Suprapubic skin (tissue), 4 donors: ENCODE results near the gene TBC1D16. TPM values are rescaled to one million over a fixed set of nuclear protein-coding genes. Genes with fewer than 3 reads are reported as not detected.

Source experiments
- DNase-seq, 2 donors: peaks; one replicate each; pipeline ENCODE4 v3.0.0-alpha.2; 2019; ENCODE audit warnings: low spot score in 2 of 2
- H3K27ac ChIP-seq: fragments of 200-600 bp; sonication (generic); one replicate; pipeline ENCODE4 v1.5.1; 2019
- H3K27me3 ChIP-seq: fragments of 200-600 bp; sonication (generic); one replicate; pipeline ENCODE4 v1.5.1; 2019
- H3K36me3 ChIP-seq: fragments of 200-600 bp; sonication (generic); one replicate; pipeline ENCODE4 v1.5.1; 2019
- H3K4me1 ChIP-seq: fragments of 200-600 bp; sonication (generic); one replicate; pipeline ENCODE4 v1.5.1; 2019
- H3K4me3 ChIP-seq: fragments of 200-600 bp; sonication (generic); one replicate; pipeline ENCODE4 v1.5.1; 2019; ENCODE audit warnings: mild to moderate bottlenecking
- H3K9me3 ChIP-seq: fragments of 200-600 bp; sonication (generic); one replicate; pipeline ENCODE4 v1.5.1; 2019
- EP300 ChIP-seq: sonication (generic); formaldehyde crosslinking; IDR thresholded peaks from one replicate; pipeline ENCODE4 v1.6.1; 2017; ENCODE audit warnings: antibody characterized with exemption
- POLR2A ChIP-seq, 2 donors: fragments of 450-650 bp; IDR thresholded peaks; one replicate each; pipeline ENCODE4 v1.6.1; 2017; ENCODE audit warnings: antibody characterized with exemption in 2 of 2, mild to moderate bottlenecking in 2 of 2, moderate library complexity in 2 of 2
- POLR2AphosphoS5 ChIP-seq, 3 donors: sonication (generic); formaldehyde crosslinking; IDR thresholded peaks; one replicate each; pipeline ENCODE4 v1.6.1; 2017; ENCODE audit warnings: antibody characterized with exemption in 3 of 3
- WGBS: methylation state at CpG from one replicate; pipeline ENCODE4 v1.1.5; 2018; 5-methylcytosine and 5-hydroxymethylcytosine counted together
- total RNA-seq, 4 donors: library from RNA; depleted of rRNA; stranded (reverse); fragments of >200 nt; gene quantifications; one replicate each; pipeline ENCODE4 v1.1.0, GENCODE V29; 2016
- TF ChIP-seq, protein P1 (sequence below), 2 donors: fragments of 200-600 bp in 1 of 2; fragments of 450-650 bp in 1 of 2; sonication (generic) in 1 of 2; IDR thresholded peaks; one replicate each; pipeline ENCODE4 v1.5.1; 2016 to 2019; ENCODE audit warnings: antibody characterized with exemption in 2 of 2, mild to moderate bottlenecking in 1 of 2, moderate library complexity in 1 of 2

Gene TBC1D16
- total RNA-seq, 4 donors from 2014 or later = 18.6 to 33.6 (median 22.7) TPM

DNA sequence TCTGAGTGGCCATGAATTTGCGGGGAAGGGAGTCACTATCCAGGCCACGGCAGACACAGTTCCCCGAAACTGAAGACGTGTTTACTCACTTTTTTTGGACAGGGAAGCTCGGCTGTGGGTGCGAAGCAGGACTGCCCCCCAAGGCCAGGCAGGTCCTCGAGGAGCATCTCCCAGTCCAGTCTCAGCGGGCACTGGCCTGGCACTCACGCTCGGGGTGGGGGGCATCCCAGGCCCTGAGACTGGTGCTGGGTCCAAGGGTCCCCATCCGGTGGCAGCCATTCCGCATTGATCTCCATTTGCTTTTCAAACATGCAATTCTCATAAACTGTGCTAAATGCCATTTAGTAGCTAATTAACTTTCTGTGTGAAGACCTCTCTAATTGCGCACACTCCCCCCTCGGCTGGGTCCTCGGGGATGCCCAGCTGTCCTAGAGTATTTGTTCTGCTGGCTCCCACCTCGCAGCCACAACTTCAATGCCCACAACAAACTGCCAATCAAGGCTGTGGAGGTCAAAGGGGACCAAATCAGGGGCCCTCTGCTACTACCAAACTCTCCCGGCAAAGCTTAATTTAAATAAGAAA is 50.2 kb downstream of the TBC1D16 start:
- Histone ChIP-seq H3K27me3 (no peaks in the 10 kb centered on the region), H3K4me3 (no peak overlapping the region), H3K27ac (no peak overlapping the region), H3K36me3 (no peaks in the 10 kb centered on the region), H3K4me1 (peaks cover 32% of the 10 kb centered on the region), H3K9me3 (no peaks in the 10 kb centered on the region)
- DNase-seq = no peak
- TF ChIP-seq, protein P1, sequence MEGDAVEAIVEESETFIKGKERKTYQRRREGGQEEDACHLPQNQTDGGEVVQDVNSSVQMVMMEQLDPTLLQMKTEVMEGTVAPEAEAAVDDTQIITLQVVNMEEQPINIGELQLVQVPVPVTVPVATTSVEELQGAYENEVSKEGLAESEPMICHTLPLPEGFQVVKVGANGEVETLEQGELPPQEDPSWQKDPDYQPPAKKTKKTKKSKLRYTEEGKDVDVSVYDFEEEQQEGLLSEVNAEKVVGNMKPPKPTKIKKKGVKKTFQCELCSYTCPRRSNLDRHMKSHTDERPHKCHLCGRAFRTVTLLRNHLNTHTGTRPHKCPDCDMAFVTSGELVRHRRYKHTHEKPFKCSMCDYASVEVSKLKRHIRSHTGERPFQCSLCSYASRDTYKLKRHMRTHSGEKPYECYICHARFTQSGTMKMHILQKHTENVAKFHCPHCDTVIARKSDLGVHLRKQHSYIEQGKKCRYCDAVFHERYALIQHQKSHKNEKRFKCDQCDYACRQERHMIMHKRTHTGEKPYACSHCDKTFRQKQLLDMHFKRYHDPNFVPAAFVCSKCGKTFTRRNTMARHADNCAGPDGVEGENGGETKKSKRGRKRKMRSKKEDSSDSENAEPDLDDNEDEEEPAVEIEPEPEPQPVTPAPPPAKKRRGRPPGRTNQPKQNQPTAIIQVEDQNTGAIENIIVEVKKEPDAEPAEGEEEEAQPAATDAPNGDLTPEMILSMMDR (IDR thresholded peaks at IDR 0.05) = no peak
- TF ChIP-seq EP300 (no peak), POLR2A (IDR thresholded peaks at IDR 0.05) (no peak), POLR2AphosphoS5 (IDR thresholded peaks at IDR 0.05) (no peak)
- 96% methylated on average over 16 of the region's 17 CpGs for WGBS

DNA sequence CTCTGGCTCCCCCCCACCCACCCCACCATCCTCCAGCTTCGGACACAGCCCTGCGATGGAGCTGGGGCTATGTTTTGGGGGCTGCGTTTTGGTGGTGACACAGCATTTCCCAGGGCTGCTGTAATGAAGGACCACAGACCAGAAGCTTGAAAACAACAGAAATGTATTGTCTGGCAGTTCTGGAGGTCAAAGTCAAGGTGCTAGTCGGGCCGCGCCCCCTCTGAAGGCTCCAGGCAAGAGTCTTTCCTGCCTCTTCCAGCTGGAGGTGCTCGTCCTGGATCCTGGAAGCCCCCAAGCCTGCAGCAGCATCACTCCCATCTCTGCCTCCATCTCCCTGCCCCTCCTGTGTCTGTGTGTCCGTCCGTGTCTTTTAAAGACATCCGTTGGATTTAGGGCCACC is 50.8 kb downstream of the TBC1D16 start:
- TF ChIP-seq, protein P1 (IDR thresholded peaks at IDR 0.05) = no peak
- TF ChIP-seq POLR2A (IDR thresholded peaks at IDR 0.05) = no peak
- TF ChIP-seq EP300 = no peak
- H3K27me3 ChIP-seq = no peaks in the 10 kb centered on the region
- WGBS = 88% methylated on average over 10 of the region's 10 CpGs
- no peak for DNase-seq
- no peaks in the 10 kb centered on the region for H3K9me3 ChIP-seq
- peaks cover 32% of the 10 kb centered on the region for H3K4me1 ChIP-seq
- no peak overlapping the region for H3K4me3 ChIP-seq
- no peaks in the 10 kb centered on the region for H3K36me3 ChIP-seq
- no peak overlapping the region for H3K27ac ChIP-seq

DNA sequence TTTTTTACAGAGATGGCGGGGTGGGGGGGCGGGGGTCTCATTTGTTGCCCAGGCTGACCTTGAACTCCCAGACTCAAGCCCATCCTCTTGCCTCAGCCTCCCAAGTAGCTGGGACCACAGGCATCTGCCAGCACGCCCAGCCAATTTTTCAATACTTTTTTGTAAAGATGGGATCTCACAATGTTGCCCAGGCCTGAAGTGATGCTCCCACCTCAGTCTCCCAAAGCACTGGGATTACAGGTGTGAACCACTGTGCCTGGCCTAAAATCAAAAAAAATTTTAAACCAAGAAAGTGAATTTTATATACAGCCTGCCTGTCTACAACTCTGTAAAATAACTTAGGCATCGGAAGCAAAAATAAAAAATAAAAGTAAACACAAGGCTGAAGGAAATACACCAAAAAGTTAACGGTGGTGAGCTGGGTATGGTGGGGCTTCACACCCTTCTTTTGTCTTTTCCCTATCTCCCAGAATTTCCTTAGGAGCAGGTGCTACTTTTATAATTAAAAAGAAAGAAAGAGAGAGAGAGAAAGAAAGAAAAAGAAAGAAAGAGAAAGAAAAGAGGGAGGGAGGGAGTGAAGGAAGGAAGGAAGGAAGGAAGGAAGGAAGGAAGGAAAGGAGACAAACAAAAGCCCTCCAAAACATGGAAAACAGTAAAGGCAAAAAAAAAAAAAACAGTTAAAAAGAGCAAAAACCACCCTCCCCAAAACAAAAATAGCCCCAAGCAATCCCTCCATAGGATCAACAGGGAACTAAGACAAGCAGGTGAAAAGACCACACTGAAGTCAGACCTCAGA is 51.4 kb downstream of the TBC1D16 start:
- Histone ChIP-seq H3K4me3 (no peak overlapping the region), H3K27me3 (no peaks in the 10 kb centered on the region), H3K4me1 (peaks cover 35% of the 10 kb centered on the region), H3K27ac (no peak overlapping the region), H3K36me3 (no peaks in the 10 kb centered on the region), H3K9me3 (no peaks in the 10 kb centered on the region)
- TF ChIP-seq POLR2AphosphoS5 (IDR thresholded peaks at IDR 0.05) = no peak
- no peak for TF ChIP-seq POLR2A (IDR thresholded peaks at IDR 0.05)
- TF ChIP-seq, protein P1 (IDR thresholded peaks at IDR 0.05) = no peak
- TF ChIP-seq EP300 = no peak
- WGBS = 92% methylated on average over 5 of the region's 5 CpGs
- DNase-seq = peak in 1 of 2 donors; percentile 41

DNA sequence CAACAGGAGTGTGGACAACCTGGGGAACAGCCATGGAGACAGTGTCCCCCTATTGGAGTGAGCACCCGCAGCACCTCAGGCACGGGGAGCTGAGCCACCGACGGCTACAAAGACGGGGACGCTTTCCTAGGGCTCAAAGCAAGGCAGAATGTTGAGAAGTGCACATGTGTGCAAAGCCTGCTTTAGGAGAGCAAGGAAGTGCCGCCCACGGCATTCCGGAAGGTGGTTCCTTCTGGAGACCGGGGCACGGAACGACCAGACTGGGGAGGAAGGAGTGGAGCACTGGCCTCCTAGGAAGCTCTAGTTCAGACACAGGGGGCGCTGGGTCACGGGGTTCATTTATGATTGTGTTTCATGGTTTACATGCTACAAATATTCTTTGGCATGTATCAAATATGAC is 52.2 kb downstream of the TBC1D16 start:
- peak; percentile 43 to 76 for DNase-seq
- TF ChIP-seq POLR2A (IDR thresholded peaks at IDR 0.05) (no peak), POLR2AphosphoS5 (IDR thresholded peaks at IDR 0.05) (no peak), EP300 (no peak)
- TF ChIP-seq, protein P1 (IDR thresholded peaks at IDR 0.05) = no peak
- H3K27me3 ChIP-seq = no peaks in the 10 kb centered on the region
- no peaks in the 10 kb centered on the region for H3K36me3 ChIP-seq
- H3K9me3 ChIP-seq = no peaks in the 10 kb centered on the region
- 86% methylated on average over 14 of the region's 14 CpGs for WGBS
- no peak overlapping the region for H3K4me3 ChIP-seq
- no peak overlapping the region for H3K27ac ChIP-seq
- peaks cover 37% of the 10 kb centered on the region for H3K4me1 ChIP-seq

DNA sequence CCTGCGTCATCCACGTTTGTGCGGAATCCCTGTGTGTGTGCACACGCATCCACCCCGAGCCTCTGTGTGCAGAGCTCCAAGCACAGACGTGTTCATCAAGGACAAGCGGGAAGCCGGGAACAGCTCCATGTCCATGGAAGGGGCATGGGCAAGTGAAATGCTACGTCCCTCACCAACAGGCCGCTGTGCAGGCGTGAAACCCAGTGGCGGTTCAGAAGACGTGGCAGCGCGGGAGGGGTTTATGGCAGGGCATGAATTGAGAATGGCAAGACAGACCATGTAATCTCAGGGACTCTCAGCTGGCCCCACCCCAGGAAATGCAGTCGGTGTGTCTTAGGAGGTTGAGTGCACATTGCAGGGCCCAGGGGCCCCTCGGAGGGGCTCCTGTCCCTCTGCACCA is 52.7 kb downstream of the TBC1D16 start:
- TF ChIP-seq POLR2AphosphoS5 (IDR thresholded peaks at IDR 0.05) = no peak
- TF ChIP-seq EP300 = no peak
- TF ChIP-seq, protein P1 (IDR thresholded peaks at IDR 0.05) = no peak
- TF ChIP-seq POLR2A (IDR thresholded peaks at IDR 0.05) = no peak
- Histone ChIP-seq H3K9me3 (no peaks in the 10 kb centered on the region), H3K4me1 (peaks cover 33% of the 10 kb centered on the region), H3K36me3 (no peaks in the 10 kb centered on the region), H3K4me3 (no peak overlapping the region), H3K27ac (no peak overlapping the region), H3K27me3 (no peaks in the 10 kb centered on the region)
- 93% methylated on average over 15 of the region's 17 CpGs for WGBS
- peak; percentile 40 to 56 for DNase-seq
